Endothelial cell of hepatic sinusoid (primary cell): Measurements from ENCODE around the gene SIGLEC6.

Experiments used
- in situ Hi-C: cut with HindIII; loops from 2 replicates; pipeline ENCODE4 v1.10.0; 2017; ENCODE audit warnings: low sequenced_read_pairs

Gene SIGLEC6

DNA sequence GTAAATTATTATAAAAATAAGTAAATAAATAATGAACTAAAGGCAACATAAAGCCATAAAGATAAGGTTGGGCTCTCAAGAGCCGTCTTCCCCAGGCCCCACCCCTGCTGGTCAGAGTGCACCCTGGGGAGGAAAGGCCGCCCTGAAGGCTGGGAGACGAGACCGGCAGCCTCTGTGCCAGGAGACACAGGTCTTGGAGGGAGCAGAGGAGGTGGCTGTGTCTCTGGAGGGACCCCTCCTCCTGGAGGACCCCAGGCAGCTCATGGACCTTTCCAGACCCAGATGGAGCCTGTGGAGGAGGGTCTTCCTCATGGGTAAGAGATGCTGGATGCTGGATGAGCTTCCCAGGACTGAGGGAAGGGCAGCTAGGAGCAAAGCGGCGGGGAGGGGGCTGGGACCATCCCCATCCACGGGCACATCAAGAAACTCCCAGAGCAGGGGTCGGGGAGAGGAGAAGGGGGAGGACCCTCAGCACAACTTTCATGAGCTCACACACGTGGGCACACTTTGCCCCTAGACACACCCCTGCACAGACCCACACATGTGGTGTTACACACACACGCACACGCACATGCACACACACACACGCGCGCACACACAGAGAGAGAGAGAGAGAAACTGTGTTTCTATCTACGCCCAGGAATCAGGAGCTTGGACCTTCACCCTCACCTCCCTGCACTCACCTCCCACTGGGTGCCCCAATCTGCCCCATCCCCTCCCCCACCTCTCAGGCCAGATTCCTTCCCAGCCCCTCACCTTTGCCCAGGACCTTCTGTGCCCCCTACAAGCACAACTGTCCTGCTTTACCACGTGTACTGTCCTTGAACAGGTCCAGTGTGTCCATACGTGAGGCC lies 52.9 kb downstream of the SIGLEC6 start, which contains the start of gene CEACAM18:
Gene CEACAM18 (plus strand): TSS at position 159 of the 854 bp plus-strand sequence.
- in situ Hi-C loops, result no loop called here

DNA sequence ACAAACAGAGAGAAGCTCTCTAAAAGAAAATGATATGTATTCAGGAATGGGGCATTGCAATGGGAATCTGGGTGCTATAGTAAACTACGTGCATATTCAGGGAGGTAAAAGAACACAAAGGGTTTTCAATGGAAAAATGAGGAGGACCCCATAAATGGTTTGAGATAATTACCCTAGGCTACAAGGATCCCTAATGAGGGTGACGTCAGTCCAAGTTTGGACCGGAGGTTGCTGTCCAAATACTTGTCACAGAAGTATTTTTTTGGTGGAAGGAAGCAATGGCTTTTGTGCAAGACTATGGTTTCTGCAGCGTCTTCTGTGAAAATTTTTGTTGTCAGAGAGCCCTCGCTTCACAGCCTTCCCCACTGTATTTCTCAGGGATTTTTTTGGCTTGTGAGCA lies 54.1 kb downstream of the SIGLEC6 start:
- in situ Hi-C loops, result no loop called here

DNA sequence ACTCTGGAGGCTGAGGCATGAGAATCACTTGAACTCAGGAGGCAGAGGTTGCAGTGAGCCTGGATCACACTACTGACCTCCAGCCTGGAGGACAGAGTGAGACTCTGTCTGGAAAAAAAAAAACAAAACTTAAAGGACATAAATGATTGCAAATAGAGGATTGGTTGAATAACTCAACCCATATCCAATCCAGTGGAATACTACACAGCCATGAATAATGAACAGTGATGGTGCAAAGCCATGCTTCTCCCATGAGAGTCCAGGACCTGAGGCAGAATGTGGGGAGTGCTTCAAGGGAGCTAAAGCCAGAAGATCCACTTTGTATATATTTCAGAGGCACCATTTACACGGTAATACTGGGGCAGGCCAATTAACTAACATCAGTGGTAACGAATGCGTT lies 55.3 kb downstream of the SIGLEC6 start:
- in situ Hi-C loops, result no loop called here

DNA sequence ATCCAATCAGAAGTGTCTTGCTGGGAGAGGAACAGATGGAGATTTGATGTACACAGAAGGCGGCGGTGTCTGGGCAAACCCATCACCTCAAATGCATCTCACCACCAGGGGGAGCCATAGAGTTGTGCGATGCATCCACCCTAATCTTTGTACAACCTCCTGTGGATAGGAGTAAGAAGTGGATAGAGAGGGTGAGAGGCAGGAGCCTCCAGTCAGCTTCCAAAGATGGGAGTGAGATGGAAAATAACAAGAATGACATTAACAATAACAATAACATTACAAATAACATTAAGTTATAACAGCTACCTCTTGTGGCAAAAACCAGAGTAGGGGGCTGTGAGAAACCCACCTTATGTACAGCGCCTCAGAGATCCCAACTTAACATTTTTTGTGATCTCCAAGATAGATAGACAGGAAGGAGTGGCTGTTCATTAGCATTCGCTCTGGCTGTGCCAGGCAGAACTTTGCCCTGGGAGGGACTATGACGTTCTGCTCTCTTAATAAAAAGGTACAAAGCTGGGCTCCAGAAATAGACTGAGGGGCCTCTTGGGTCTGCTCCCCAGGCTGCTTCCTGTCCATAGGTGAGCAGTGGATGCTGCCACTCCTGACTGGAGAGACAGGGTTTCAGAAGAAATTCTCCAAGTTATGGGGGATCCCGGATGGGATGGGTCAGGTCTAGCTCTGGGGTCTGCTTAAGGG lies 58.3 kb downstream of the SIGLEC6 start:
- in situ Hi-C loops, result loop anchor here (5.0 kb wide), 1 partner anchor 174 kb away; the partner anchor contains the start of gene SIGLEC14

DNA sequence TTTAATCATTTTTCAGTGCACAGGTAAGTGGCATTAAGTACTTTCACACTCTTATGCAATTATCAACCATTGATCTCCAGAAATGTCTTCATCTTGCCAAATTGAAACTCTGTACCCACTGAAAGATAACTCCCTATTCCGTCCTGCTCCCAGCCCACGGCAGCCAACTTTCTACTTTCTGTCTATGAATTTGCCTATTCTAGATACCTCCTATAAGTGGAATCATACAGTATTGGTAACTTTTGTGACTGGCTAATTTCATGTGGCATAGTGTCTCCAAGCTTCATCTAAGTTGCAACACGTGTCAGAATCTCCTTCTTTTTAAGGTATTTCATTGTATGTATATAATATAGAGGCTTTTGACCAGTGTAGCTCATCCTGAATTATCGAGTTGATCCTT lies 58.9 kb downstream of the SIGLEC6 start:
- in situ Hi-C loops, result loop anchor here (5.0 kb wide), 1 partner anchor 175 kb away; the partner anchor contains the start of gene SIGLEC14

DNA sequence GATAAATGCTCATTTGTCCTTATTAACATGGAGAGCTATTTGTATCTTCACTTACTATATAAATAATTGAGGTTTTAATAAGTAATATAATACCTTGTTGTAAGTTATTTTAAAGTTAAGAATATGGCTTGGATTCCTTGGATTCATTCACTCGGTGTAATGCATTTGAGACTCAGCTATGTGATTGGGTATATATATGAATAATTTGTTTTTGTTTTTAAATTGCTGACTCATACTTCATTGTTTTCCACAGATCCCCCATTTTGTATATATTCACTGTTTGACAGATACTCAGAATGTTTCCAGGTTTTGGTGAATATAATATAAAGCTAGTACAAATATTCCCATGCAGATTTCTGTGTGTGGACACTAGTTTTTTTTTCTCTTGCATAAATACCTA lies 59.9 kb downstream of the SIGLEC6 start:
- in situ Hi-C loops, result loop anchor here (5.0 kb wide), 1 partner anchor 176 kb away; the partner anchor contains the start of gene SIGLEC14

DNA sequence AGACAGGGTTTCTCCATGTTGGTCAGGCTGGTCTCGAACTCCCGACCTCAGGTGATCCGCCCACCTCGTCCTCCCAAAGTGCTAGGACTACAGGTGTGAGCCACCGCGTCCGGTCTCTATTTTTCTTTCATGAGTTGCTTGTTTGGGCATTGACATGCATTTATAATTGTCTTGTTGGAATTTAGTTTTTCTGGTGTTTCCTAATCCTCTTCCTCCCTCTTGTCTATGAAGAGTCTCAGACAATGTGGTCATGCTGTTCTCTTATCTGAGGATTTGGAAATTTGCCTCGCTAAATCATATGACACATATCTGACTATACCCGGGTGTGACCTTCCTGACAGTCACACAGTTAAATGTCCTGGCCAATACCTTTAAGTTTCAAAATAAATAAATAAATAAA lies 60.5 kb downstream of the SIGLEC6 start:
- in situ Hi-C loops, result loop anchor here (5.0 kb wide), 1 partner anchor 176 kb away; the partner anchor contains the start of gene SIGLEC14

DNA sequence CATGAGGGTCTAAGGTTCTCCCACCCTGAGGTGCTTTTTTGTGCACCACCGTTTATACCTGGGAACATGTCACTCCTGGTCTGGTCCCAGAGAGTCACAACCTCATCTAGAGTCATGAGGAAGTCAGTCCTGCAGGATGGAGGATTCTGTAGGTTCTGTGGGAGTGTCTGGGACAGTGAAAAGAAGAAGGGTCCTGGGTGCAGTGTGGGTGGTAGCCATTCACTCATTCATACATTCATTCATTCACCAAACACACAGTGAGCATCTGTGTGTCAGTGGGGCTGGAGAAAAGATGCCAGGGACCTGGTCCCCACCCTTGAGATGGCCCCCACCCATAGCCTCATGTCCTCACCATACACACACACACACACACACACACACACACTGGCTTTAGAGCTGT lies 61.8 kb downstream of the SIGLEC6 start:
- in situ Hi-C loops, result loop anchor here (5.0 kb wide), 1 partner anchor 178 kb away; the partner anchor contains the start of gene SIGLEC14

DNA sequence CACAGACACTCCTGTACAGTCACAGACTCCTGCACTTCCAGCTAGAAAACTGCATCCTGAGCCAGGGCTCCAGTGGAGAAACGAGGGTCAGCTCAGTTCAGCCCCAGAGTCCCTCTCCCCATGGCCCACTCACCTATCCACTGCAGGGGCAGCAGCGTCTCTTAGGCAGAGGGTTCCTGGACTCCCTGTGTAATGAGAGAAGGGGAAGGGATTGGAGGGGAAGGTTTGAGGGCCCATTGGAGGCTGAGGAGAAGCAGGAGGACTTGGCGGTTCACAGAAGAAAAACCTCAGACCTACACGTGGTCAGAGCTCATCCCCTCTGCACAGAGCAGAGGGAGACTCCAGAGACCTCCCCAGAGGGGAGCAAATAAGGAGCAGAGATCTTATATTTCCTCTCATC lies 62.3 kb downstream of the SIGLEC6 start:
- in situ Hi-C loops, result no loop called here

DNA sequence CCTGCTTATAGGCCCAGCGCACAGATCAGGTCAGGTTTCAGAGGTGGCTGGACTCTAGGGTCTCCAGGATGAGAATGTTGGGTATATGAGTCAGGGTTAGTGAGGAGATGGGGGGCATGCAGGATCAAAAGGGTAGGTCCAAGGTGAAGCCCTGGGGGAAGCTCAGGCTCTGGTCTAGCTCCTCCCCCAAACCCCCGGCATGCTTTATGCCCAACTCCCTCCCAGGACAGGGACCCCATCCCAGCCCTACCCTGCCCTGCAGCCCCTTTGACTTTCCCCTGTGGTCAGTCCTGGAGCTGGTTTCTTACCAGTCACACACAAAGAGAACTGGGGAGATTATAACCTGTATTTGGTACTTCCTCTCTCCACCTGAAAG lies 62.9 kb downstream of the SIGLEC6 start:
- in situ Hi-C loops, result no loop called here

DNA sequence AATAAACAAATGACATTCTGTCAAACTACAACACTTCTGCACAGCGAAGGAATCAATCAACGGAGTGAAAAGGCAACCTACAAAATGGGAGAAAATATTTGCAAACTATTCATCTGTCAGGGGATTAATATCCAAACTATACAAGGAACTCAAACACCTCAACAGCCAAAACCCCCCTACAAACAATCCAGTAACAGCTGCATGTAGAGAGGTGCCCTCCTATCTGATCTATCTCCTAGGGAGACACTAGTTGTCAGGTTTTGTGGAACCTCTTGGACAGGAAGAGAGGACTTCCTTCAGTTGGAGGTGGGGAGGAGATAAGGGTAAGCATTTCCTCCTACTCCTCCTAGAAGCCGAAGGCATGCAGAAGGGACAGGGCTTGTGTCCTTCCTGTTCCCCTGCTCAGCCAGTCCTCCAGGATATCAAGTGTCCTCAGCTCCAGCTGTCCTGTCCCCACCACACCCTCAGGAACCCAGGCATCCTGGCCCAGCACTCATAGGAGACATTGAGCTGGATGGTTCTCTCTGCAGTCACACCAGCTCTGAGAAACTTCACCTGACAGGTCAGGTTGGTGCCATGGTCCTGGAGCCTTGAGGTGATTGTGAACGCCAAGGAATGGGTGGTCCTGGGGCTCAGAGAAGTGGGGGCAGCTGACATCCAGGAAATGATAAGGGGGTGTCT lies 63.5 kb downstream of the SIGLEC6 start:
- in situ Hi-C loops, result no loop called here
